ENCODE data around the gene SF3A2.

Gene SF3A2

DNA sequence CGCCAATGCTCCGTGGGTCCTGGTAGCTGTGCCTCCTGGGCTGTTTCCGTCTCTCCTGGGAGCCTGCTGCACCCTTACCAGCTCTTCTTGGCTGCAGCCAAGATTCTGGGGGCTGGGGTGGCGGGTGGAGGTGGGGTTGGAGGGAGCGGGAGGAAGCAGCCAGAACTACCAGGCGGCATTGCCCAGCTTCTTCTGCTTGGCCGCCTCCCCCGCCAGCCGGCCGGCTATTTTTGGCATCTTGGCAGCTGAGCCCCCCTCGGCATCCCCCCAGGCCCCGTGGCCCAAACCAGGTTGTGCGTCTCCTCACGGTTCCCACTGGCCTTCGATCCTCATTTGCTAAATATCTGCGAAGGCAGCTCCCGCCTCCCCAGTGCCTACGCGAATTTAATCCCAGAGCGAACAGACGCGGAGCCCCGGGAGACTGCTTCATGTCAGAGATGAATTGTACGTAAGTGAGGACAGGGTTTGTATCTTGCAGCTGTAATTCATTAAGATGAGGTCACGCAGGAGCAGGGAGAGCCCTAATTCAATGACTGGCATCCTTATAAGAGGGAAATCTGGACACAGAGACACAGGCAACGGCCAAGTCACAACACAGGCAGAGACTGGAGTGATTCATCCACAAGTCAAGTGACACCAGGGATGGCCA is 58.2 kb downstream of the SF3A2 start:
- no peaks in the 10 kb centered on the region for H3K36me3 ChIP-seq (ENCODE audit: control insufficient read depth, insufficient read depth, low read length)
- no peak overlapping the region for H3K4me3 ChIP-seq (ENCODE audit: low read depth, low read length)
- H3K9ac ChIP-seq (ENCODE audit: low read length): no peak overlapping the region
- peaks cover 65% of the 10 kb centered on the region for H3K27me3 ChIP-seq (ENCODE audit: control insufficient read depth, insufficient read depth, low read length)
- peaks cover 10% of the 10 kb centered on the region for H3K4me1 ChIP-seq (ENCODE audit: control insufficient read depth, insufficient read depth, low read length)
- H3K9me3 ChIP-seq (ENCODE audit: control insufficient read depth, insufficient read depth, low read depth, low read length): no peaks in the 10 kb centered on the region
- no peak overlapping the region for H3K27ac ChIP-seq (ENCODE audit: low read depth, low read length)

DNA sequence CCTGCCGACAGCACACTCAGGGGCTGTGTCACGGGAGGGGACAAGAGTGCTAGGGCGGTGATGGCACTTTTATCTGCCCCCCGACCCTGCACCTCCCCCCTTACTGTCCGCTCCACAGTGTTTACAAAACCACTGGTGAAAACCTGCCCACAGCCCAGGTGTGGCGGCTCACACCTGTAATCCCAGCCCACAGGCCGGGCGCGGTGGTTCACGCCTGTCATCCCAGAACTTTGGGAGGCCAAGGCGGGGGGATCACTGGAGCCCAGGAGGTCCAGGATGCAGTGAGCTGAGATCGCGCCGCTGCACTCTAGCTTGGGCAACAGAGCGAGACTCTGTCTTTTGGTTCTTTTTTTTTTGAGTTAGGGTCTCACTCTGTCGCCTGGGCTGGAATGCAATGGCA is 59.5 kb downstream of the SF3A2 start:
- H3K27me3 ChIP-seq (ENCODE audit: control insufficient read depth, insufficient read depth, low read length): peaks cover 52% of the 10 kb centered on the region
- no peaks in the 10 kb centered on the region for H3K36me3 ChIP-seq (ENCODE audit: control insufficient read depth, insufficient read depth, low read length)
- H3K4me3 ChIP-seq (ENCODE audit: low read depth, low read length): no peak overlapping the region
- no peak overlapping the region for H3K9ac ChIP-seq (ENCODE audit: low read length)
- peaks cover under 1% of the 10 kb centered on the region; the same call in 1 of the 2 replicates for H3K4me1 ChIP-seq (ENCODE audit: control insufficient read depth, insufficient read depth, low read length)
- no peaks in the 10 kb centered on the region for H3K9me3 ChIP-seq (ENCODE audit: control insufficient read depth, insufficient read depth, low read depth, low read length)
- no peak overlapping the region for H3K27ac ChIP-seq (ENCODE audit: low read depth, low read length)

Data from HUES6 (cell line).